Activated CD4-positive, alpha-beta memory T cell treated with anti-CD3 and anti-CD28 coated beads for 36 hours (primary cell): ENCODE data around the gene ADARB2. TPM values are rescaled to one million over a fixed set of nuclear protein-coding genes. Genes with fewer than 3 reads are reported as not detected.
A peak's percentile ranks its signal among the peaks of the same experiment; 100 is the strongest.
"Not testable (repeated sequence)": the region's sequence is repeated elsewhere in the genome, so short reads cannot be mapped to it uniquely, and the experiment has no call there.

ENCODE experiments used
- CTCF ChIA-PET: fragments of 350-600 bp; sonication (Branson Sonifier 250); formaldehyde crosslinking; loops from one replicate; lab custom pipeline; 2021; ENCODE audit warnings: antibody characterized with exemption, inconsistent platforms; lab: Charles Lee
- POLR2A ChIA-PET: fragments of 350-600 bp; sonication (Branson Sonifier 250); formaldehyde crosslinking; loops from one replicate; lab custom pipeline; 2021; ENCODE audit warnings: antibody characterized with exemption; lab: Charles Lee
- DNase-seq: peaks from one replicate; pipeline ENCODE4 v3.0.0-alpha.2; 2020
- H3K27ac Mint-ChIP-seq: one replicate; pipeline ENCODE4 v1.8.0; 2021; ENCODE audit warnings: mixed read lengths
- H3K27me3 Mint-ChIP-seq: one replicate; pipeline ENCODE4 v1.8.0; 2021; ENCODE audit warnings: mixed read lengths
- H3K36me3 Mint-ChIP-seq: one replicate; pipeline ENCODE4 v1.8.0; 2021; ENCODE audit warnings: mixed read lengths
- H3K4me1 Mint-ChIP-seq: one replicate; pipeline ENCODE4 v1.8.0; 2021; ENCODE audit warnings: low read depth, mixed read lengths
- H3K4me3 Mint-ChIP-seq: one replicate; pipeline ENCODE4 v1.8.0; 2021; ENCODE audit warnings: mild to moderate bottlenecking, mixed read lengths
- H3K9me3 Mint-ChIP-seq: one replicate; pipeline ENCODE4 v1.8.0; 2021; ENCODE audit warnings: mixed read lengths
- intact Hi-C: fragments of 100-400 bp; cut with micrococcal nuclease; formaldehyde crosslinking; loops from one replicate; pipeline ENCODE4 v1.15.1; 2023
- total RNA-seq, 2 experiments: library from RNA; stranded (reverse); gene quantifications; one replicate each; pipeline ENCODE4 v1.2.3, GENCODE V29; 2021

ADARB2 gene
- total RNA-seq, 2 experiments from 2014 or later: 2.2 TPM

- Mint-ChIP-seq H3K4me1 (peaks cover 15% of the 10 kb centered on the region), H3K4me3 (no peak overlapping the region), H3K27me3 (peaks cover 10% of the 10 kb centered on the region), H3K36me3 (no peaks in the 10 kb centered on the region), H3K9me3 (no peaks in the 10 kb centered on the region), H3K27ac (no peak overlapping the region)
- DNase-seq: no peak
- intact Hi-C loops: loop anchor here (5.0 to 10.0 kb wide), 2 partner anchors 37 to 245 kb away; no protein-coding TSS in a partner anchor
- POLR2A ChIA-PET: interaction anchor here (1.2 to 1.3 kb wide), 2 partner anchors 249 to 310 kb away, joined by 3 to 5 read pairs; partner anchors contain the start of gene IDI1
- CTCF ChIA-PET: interaction anchor here (1.7 kb wide), 1 partner anchor 9 kb away, joined by 16 read pairs; no protein-coding TSS in a partner anchor
Observed at GRCh38 chr10:1359626-1359955, 377.7 kb downstream of the ADARB2 start.

GRCh38 chr10:1358860-1359625 lies 378.3 kb downstream of the ADARB2 start:
- H3K27ac Mint-ChIP-seq: peak overlapping the region; percentile 26
- POLR2A ChIA-PET: interaction anchor here (1.2 to 1.3 kb wide), 2 partner anchors 249 to 310 kb away, joined by 3 to 5 read pairs; partner anchors contain the start of gene IDI1
- H3K4me3 Mint-ChIP-seq: no peak overlapping the region

GRCh38 chr10:1358147-1358546 lies 379.2 kb downstream of the ADARB2 start:
- H3K9me3 Mint-ChIP-seq: no peaks in the 10 kb centered on the region
- no peaks in the 10 kb centered on the region for H3K36me3 Mint-ChIP-seq
- H3K27ac Mint-ChIP-seq: no peak overlapping the region
- intact Hi-C loops: loop anchor here (5.0 to 10.0 kb wide), 2 partner anchors 36 to 243 kb away; no protein-coding TSS in a partner anchor
- ChIA-PET POLR2A (no interaction called here), CTCF (no interaction called here)
- peaks cover 15% of the 10 kb centered on the region for H3K4me1 Mint-ChIP-seq
- no peak overlapping the region for H3K4me3 Mint-ChIP-seq
- DNase-seq: no peak
- peaks cover 7% of the 10 kb centered on the region for H3K27me3 Mint-ChIP-seq

More at GRCh38 chr10:1358860-1359625, 378.3 kb downstream of the ADARB2 start:
- Mint-ChIP-seq H3K27me3 (peaks cover 7% of the 10 kb centered on the region), H3K36me3 (no peaks in the 10 kb centered on the region), H3K4me1 (peaks cover 15% of the 10 kb centered on the region), H3K9me3 (no peaks in the 10 kb centered on the region)
- DNase-seq: peak; percentile 42
- intact Hi-C loops: loop anchor here (5.0 to 10.0 kb wide), 2 partner anchors 37 to 244 kb away; no protein-coding TSS in a partner anchor
- CTCF ChIA-PET: interaction anchor here (1.7 kb wide), 1 partner anchor 10 kb away, joined by 16 read pairs; no protein-coding TSS in a partner anchor

- intact Hi-C loops: loop anchor here (5.0 to 10.0 kb wide), 2 partner anchors 34 to 242 kb away; no protein-coding TSS in a partner anchor
- ChIA-PET POLR2A (no interaction called here), CTCF (no interaction called here)
- Mint-ChIP-seq H3K4me3 (no peak overlapping the region), H3K36me3 (no peaks in the 10 kb centered on the region), H3K27ac (no peak overlapping the region), H3K9me3 (no peaks in the 10 kb centered on the region), H3K4me1 (peaks cover 15% of the 10 kb centered on the region), H3K27me3 (peaks cover 5% of the 10 kb centered on the region)
- DNase-seq: no peak
Observed at GRCh38 chr10:1356349-1356748, 381.0 kb downstream of the ADARB2 start.

GRCh38 chr10:1354809-1355710 lies 382.3 kb downstream of the ADARB2 start:
- intact Hi-C loops: loop anchor here (5.0 to 10.0 kb wide), 2 partner anchors 33 to 240 kb away; no protein-coding TSS in a partner anchor
- Mint-ChIP-seq H3K4me3 (no peak overlapping the region), H3K27me3 (no peaks in the 10 kb centered on the region), H3K27ac (no peak overlapping the region), H3K9me3 (no peaks in the 10 kb centered on the region), H3K36me3 (no peaks in the 10 kb centered on the region), H3K4me1 (peaks cover 15% of the 10 kb centered on the region)
- CTCF ChIA-PET: no interaction called here
- POLR2A ChIA-PET: no interaction called here
- no peak for DNase-seq

GRCh38 chr10:1352296-1352695 lies 385.0 kb downstream of the ADARB2 start:
- DNase-seq, H3K4me1 Mint-ChIP-seq, H3K9me3 Mint-ChIP-seq, H3K27ac Mint-ChIP-seq, H3K36me3 Mint-ChIP-seq, CTCF ChIA-PET, POLR2A ChIA-PET, H3K27me3 Mint-ChIP-seq, H3K4me3 Mint-ChIP-seq: not testable (repeated sequence)
- intact Hi-C loops: loop anchor here (10.0 kb wide), 1 partner anchor 237 kb away; no protein-coding TSS in a partner anchor

GRCh38 chr10:1348773-1349050 lies 388.6 kb downstream of the ADARB2 start:
- Mint-ChIP-seq H3K27ac (no peak overlapping the region), H3K4me3 (no peak overlapping the region), H3K36me3 (no peaks in the 10 kb centered on the region), H3K9me3 (no peaks in the 10 kb centered on the region), H3K27me3 (no peaks in the 10 kb centered on the region), H3K4me1 (no peaks in the 10 kb centered on the region)
- no peak for DNase-seq
- CTCF ChIA-PET: no interaction called here
- POLR2A ChIA-PET: no interaction called here
- intact Hi-C loops: no loop called here

GRCh38 chr10:1347962-1348772 lies 389.2 kb downstream of the ADARB2 start:
- DNase-seq: no peak
- no peak overlapping the region for H3K4me3 Mint-ChIP-seq
- H3K36me3 Mint-ChIP-seq: no peaks in the 10 kb centered on the region
- no peaks in the 10 kb centered on the region for H3K4me1 Mint-ChIP-seq
- H3K9me3 Mint-ChIP-seq: no peaks in the 10 kb centered on the region
- POLR2A ChIA-PET: no interaction called here
- H3K27ac Mint-ChIP-seq: no peak overlapping the region
- no peaks in the 10 kb centered on the region for H3K27me3 Mint-ChIP-seq
- CTCF ChIA-PET: no interaction called here
- intact Hi-C loops: no loop called here

GRCh38 chr10:1347525-1347924 lies 389.8 kb downstream of the ADARB2 start:
- no peak overlapping the region for H3K4me3 Mint-ChIP-seq
- intact Hi-C loops: no loop called here
- DNase-seq: no peak
- ChIA-PET POLR2A (no interaction called here), CTCF (no interaction called here)
- no peaks in the 10 kb centered on the region for H3K4me1 Mint-ChIP-seq
- H3K36me3 Mint-ChIP-seq: no peaks in the 10 kb centered on the region
- H3K9me3 Mint-ChIP-seq: no peaks in the 10 kb centered on the region
- H3K27me3 Mint-ChIP-seq: no peaks in the 10 kb centered on the region
- H3K27ac Mint-ChIP-seq: no peak overlapping the region

- POLR2A ChIA-PET: no interaction called here
- Mint-ChIP-seq H3K27ac (no peak overlapping the region), H3K4me3 (no peak overlapping the region), H3K9me3 (no peaks in the 10 kb centered on the region), H3K27me3 (no peaks in the 10 kb centered on the region), H3K4me1 (no peaks in the 10 kb centered on the region), H3K36me3 (no peaks in the 10 kb centered on the region)
- no peak for DNase-seq
- intact Hi-C loops: no loop called here
- CTCF ChIA-PET: no interaction called here
Observed at GRCh38 chr10:1346201-1346600, 391.1 kb downstream of the ADARB2 start.

GRCh38 chr10:1345368-1345767 lies 392.0 kb downstream of the ADARB2 start:
- Mint-ChIP-seq H3K27ac (no peak overlapping the region), H3K36me3 (no peaks in the 10 kb centered on the region), H3K4me3 (no peak overlapping the region), H3K9me3 (no peaks in the 10 kb centered on the region), H3K4me1 (no peaks in the 10 kb centered on the region), H3K27me3 (no peaks in the 10 kb centered on the region)
- intact Hi-C loops: no loop called here
- DNase-seq: no peak
- POLR2A ChIA-PET: no interaction called here
- CTCF ChIA-PET: no interaction called here
